HS-27A (cell line): ENCODE measurements around the gene PABPC1L.

Source experiments
- DNase-seq: peaks from one replicate; pipeline ENCODE4 v3.0.0-alpha.2; 2012; ENCODE audit warnings: low read depth, missing footprints

PABPC1L gene

DNA sequence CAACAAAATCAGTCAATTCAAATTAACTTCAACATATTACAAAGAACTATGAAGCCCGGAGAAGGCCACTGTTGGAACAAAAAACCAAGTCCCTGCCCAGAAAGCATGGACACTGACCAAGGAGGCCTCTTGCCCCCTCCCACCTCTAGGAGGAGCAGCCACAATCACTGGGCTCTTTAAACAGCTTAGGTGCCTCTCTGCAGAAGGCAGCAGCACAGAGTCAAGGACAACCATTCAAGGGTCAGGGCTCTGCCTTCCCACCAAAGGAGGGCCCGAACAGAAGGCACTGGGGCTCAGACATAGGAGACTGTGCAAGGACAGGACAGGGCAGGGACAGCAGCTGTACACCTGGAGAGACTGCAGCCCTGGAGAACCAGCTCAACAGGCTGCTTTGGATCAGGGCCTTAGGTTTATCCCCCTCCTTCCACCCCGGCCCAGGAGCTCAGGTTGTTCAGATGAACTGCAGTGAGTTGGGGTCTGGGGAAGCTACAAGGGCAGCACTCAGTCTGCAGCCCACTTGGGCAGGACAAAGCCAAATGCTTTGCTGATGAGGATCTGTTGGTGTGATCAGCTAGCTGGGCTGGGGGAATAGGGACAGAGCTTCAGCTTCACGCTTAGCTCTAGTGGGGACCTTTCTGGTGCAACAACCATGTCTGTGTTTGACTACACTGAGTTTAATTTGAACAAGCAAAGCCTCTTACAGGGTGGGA lies 32.6 kb downstream of the PABPC1L start:
- no peak for DNase-seq

DNA sequence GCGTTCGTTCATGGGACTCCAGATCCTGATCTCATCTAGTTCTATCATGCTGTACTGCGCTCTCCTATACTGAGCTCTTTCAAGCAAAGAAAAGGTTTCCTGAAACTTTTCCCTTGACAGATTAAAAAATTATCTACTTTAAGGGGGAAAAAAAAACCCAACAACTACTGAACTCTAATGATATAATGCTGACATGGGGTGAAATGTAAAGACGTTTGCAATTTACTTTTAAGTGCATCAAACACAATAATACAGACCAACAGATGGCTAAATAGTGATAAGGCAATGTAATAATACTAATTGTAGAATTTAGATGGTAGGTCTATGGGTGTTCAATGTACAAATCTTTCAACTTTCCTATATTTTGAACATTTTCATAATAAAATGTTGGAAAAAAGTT lies 34.0 kb downstream of the PABPC1L start:
- DNase-seq = no peak

DNA sequence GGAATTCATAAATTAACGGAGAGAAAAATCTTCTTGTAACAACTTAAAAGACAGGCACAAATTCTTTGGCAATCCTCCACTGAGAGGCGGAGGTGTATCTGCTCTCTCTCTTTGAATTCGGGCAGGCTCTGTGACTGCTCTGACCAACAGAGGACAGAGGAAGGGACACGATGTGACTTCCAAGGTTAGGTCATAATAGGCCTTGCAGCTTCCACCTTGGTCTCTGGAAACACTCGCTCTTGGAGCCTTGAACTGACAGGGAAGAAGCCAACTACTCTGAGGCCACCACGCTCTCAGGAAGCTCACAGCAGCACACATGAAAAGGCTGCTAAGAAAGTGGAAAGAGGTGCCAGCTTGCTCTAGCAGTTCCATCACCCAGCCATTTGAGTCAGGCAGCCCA lies 35.4 kb downstream of the PABPC1L start:
- no peak for DNase-seq

DNA sequence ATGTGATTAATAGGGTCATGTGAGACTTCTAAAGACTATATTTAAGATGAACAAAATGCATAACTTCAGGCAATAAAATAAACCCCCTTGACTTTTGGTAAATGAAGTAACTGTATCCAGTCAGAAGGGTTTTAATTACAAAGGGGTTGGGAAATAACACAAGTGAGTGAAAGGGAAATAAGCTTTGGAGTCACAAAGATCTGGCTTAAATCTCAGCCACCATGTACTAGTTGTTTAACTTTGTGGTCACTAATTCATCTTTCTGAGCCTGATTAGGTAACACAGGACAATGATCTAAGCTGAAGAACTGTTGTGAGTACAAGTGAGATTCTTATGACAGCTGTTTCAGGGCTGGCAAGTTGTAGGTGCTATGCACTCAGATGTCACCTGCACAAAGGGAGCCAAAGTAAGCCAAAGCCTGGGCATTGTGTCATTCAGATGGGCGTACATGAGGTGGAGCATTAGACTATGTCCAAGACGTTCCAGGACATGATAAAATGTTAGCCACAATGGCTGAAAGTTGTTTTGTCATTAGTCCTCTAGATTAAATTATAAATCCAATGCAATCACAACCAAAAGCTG lies 36.5 kb downstream of the PABPC1L start:
- no peak for DNase-seq

DNA sequence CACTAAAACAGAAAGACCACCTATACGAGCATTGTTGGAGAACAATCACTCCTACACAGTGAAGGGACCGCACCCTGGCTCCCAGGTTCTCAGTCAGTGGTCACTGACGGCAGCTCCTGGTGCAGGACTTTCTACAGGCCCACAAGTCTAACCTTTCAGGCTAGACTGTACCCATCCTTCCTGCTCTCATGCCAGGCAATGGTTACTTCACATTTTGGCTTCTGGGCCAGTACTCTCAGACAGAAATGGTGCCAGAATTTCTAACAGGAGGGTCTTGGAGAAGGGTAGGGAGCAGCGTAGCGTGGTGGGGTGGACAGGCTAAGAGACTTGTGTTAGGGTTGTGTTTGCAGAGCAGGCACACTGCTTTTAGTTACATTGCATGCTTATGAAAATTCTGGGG lies 38.2 kb downstream of the PABPC1L start:
- no peak for DNase-seq

DNA sequence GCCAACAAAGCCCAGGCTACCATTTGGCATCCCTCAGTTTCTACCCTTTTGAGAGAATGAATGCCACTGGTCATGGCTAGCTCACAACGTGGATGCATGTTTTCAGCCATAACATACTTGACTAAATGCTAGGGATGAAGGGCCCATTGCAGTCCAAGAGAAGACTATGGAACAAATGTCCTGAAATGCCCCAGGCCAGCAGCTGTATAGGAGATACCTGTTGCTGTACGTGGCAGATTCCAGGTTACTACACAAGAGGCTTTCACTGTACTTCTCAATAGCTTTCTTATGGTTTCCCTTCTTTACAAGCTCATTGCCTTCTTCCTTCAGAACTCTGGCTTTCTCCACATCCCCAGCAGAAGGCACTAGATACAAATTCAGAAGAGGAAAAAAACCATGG lies 38.7 kb downstream of the PABPC1L start:
- no peak for DNase-seq

DNA sequence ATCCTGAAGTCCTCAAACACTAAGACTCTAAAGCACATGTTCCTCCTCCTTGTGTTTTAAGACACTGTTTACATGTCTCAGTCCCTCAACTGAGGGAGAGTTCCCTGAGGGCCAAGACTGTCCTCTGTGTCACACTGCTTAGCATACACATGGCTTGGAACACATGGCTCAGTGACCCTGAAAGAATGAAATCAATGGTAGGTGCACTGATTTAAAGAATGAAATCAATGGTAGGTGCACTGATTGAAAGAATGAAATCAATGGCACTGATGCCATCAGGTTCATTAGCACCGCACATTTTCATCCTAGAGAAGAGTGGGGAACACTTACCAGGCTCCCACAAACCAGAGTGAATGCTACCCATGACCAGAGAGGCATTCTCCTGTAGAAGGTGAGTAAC lies 40.5 kb downstream of the PABPC1L start:
- no peak for DNase-seq

DNA sequence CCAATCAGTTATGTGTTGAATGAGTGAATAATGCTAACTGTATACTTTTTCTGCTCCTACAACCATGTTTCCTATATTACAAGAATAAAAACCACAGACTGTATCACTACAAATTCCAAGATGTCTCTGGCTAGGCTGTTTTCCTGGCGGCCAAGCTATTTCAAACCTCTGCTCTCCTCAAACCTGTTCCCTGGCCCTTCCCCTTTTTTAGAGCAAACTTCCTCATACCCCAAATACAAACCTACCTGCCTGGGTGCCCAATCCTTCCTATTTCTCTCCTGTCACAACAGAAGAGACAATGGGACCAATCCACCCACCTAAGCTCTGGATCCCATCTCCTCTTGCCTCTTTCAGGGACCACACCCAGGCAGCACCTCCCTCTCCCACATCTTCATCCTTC lies 42.9 kb downstream of the PABPC1L start:
- no peak for DNase-seq

DNA sequence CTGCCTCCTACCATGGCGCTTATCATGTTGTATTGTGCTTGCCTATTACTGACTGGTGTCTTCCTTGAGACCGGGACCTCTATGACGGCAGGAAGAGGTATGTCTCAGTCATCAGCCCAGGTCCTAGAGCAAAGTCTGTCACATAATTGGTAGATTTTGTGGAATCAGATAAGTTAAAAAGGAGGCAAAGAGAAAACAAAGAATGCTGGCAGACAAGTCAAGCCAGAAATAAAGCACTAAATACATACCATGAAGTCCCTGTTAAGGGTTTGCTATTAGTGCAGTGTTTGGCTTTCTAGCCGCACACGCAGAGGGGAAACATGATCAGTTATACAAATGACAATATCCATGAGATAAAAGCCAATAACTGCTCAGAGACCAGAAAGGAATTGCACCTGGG lies 44.4 kb downstream of the PABPC1L start:
- DNase-seq = no peak

DNA sequence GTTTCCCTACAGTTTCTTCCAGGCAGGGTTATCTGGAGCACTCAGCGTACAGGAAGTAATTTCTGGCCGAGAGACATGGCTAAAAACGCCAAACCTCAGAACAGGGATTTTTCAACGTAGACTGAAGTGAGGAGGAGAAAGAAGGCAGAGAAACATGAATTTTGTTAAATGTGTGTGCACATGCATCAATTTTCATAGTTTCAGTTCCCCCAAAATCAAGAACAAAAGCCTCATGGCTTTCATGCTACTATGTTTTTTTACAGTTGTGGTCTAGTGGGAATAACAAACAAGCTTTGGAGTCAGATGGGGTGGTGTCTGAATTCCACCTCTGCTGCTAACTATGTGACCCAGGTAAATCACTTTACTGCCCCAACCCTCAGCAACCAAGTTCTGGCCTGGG lies 45.4 kb downstream of the PABPC1L start:
- DNase-seq = no peak

DNA sequence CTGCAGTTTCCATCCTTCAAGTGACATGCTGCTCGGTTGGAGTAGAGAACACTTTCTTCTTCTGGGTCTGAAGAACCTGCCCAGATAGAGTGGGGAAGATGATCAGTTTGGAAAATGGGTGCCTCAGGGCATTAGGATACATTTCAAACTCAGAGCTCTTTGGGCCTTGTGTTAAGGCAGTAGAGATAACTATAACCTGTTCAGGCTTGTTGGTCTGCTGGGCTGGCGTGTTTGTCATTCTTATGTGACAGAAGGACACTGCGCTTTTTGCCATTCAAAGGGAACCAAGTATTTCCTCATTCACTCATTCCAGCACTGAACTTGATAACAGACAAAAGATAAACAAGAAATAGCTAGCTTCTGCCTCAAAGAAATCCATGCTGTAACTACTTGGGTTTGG lies 46.5 kb downstream of the PABPC1L start:
- DNase-seq = no peak

DNA sequence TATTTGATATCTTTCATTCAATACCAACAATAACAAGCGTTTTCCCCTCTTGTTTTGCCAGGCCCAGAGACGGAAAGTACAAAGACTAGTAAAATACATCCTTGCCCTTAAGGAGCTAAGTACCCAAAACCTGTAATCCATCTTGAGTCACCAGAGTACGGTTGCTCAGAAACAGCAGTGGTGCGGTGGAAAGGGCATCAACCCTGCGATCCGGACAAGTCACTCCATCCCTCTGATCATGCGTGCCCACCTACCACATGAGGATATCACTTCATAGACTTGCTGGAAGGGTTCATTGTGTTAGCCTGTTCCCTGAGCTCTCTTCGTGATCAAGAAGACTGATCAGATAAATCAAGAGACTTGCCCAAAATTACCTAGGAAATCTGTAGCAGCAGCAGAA lies 48.4 kb downstream of the PABPC1L start:
- no peak for DNase-seq

DNA sequence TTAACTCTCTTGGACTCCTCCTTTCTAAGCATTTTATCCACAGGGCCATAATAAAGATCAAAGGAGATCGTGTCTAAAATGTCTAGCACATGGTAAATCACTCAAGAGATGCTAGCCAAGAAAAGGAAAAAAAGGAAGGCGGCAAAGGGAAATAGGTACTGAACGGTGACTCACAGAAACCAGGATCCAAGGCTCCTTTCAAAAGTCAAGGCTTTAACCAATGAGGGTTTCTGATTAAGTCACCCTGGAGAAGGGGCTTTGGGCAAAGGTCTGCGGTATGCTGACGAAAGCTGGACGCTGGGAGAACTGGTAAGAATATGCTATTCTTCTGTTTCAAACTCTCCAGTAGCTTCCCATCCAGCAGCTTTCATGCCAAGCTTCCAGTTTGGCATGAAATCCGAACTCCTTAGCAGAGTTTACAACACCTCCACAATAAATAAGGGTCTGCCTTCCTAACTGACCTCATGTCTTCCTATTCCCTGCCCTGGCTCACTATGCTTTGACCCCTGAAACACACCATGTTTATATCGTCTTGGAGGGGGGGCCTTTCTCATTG lies 49.3 kb downstream of the PABPC1L start:
- no peak for DNase-seq

DNA sequence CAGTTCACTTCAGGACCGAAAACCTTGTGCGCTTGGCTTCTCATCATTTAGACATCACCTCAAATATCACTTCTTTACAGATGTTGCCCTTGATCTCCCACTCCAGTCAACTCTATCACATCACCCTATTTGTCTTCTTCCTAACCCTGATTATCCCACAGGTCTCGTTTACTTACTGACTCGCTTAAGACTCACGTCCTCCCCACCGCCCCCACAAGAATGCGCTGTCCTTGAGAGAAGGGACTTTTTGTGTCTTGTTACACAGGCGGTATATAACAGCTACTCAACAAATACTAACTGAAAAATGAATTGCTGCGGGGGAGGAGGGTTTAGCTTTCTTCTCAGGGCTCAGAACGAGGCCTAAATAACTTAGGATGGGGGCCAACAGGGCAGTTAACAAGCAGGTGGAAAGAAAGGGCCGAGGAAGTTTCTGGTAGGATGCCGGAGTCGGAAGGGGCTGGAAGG lies 49.8 kb downstream of the PABPC1L start:
- no peak for DNase-seq

DNA sequence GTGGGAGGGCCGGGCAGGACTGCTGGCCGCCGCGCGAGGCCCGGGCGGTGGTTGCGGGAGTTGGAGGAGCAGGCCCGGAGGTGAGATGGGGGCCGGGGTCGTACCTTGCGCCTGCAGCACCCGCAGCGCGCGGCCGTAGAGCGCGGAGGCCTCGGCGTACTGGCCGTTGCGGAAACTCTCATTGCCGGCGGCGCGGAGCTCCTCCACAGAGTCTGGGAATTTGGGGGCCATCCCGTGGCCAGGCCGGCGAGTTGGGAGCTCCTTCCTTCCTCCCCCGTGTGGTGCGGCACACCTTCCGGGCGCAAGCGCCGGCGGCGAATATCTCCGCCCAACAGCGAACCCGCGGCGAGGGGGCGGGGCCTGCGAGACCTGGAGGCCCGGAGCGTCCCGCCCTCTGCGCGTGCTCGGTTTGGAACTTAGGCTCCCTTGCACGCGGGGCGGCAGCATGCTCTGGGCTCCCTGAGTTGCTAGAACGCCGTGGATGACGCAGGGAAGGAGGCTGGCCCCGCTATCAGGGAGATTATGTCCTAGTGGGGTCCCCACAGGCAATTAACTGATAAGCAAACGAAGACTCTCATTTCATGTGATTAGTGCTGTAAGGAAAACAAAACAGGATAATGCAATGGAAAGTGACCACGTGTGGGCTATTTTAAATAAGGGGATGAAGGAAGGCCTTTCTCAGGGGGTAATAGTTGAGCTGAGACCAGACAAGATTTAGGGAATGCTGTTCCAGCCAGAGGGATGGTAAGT lies 50.4 kb downstream of the PABPC1L start, which contains the start of gene TOMM34:
TOMM34 (minus strand) TSS at position 295 of the 750 bp plus-strand sequence; CDS start at position 231, 64 bp downstream.
- peak; percentile 88 for DNase-seq

DNA sequence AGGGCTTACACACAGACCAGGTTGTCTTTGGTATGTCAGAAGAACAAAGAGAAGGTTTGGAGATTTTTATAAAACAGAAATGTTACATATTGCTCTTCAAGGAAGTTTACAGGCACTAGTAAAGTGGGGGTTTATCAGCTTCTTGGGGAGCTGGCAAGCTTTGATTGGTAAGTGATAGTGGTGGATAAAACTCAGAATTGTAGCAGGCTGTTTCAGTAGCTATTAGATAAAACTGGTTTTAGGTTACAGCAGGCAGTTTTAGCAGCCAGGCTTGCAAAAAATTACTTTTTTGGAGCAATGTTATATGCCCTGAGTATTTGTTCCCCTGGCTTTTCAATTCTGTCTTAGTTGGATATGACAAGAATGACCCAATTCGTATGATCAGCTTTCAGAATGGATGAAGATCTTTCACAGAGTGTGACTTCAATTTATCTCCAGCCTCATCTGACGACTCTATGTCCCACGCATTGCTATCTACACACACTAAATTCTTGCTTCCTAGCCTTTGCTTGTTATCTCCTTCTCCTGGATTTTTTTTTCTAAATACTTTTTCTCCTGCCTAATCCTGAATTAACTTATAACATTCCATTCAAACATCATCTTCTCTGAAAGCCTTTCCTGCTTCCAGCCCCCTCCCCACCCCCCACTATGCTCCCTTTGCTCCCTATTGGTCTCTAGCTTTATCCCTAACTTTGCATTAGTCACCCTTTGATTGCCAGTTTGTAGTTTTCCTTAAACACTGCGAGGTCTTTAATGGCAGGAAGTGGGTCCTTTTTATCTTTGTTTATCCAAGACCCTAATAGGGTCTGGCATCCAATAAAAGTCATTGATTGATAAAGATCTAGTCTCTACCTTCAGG lies 51.4 kb downstream of the PABPC1L start:
- no peak for DNase-seq

DNA sequence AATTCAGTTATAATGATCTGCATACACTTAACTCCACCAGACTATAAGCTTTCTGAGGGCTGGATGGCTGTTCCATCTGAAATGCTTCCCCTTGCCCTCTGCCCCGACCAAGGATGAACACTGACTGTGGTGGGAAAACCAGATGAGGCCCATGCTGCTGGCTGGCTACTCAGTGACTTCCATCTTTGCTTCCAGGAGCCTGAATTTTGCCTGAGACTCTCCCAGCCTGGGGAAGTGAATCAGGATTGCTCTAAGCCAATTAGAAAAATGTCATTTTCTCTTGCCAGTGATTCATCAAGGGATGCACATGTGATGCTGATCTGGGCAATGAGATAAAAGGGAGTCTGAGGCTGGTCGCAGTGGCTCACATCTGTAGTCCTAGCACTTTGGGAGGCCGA lies 52.0 kb downstream of the PABPC1L start:
- DNase-seq = no peak

DNA sequence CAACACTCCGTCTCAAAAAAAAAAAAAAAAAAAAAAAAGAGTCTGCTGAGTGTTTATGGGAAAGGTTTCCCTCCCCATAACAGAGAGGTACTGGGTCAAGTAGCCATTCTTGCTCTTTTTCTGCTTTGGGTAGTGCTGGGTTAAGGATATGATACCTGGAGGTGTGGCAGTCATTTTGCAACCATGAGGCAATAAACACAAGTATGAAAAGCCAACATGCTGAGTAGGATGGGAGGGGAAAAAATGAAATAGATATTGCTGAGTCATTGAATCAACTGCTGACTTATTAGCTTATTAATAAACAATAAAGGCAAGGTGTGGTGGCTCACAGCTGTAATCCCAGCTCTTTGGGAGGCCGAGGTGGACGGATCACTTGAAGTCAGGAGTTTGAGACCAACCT lies 52.6 kb downstream of the PABPC1L start:
- no peak for DNase-seq

DNA sequence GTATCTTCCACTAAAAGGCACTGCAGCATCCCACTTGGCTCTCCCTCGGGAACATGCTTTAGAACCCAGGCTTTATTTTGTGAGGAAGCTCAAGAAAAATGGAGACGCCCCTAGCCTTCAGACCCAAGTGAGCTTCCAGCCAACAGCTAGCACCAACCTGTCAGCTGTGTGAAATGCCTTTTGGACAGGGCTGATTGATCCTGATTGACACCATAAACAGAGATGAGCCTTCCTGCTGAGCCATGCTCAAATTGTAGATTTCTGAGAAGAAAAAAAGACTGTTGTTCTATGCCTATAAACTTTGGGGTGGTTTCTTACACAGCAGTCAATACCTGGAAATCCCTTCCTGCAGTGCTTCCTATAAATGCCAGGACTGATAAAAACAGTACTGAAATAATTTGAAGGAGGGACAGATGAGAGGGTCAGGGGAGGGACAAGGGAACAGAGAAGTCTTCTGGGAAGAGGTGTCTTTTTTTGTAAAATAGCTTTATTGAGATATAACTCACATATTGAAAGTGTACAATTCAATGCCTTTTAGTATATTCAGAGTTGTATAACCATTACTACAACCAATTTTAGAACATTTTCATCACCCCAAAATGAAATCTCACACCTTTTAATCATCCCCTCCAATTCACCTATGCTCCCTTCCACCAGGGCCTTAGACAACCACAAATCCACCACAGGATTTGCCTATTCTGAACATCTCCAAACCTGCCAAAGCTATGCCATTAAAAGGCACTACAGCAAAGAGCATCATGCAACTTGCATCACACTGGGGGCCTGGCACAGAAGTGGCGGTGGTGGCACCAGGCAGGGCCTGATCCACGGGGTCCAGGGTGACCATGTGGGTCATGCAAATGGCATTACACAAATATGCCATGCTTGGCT lies 53.7 kb downstream of the PABPC1L start:
- DNase-seq = no peak

DNA sequence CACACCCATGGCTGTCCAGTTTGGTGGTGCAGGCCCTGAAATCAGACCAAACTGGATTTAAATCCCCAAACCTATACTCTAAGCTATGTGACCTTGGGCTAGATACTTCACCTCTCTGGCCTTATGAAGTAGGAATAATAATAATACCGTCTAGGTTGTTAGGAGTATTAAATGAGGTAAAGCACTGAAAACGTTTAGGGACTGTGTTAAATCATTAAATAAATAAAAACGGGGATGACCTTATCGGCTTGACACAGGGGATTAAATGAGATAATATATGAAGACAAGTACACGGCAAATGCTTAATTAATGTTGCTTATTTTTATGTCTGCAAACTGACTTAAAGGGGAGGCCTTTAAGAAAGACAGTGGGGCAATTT lies 55.8 kb downstream of the PABPC1L start:
- no peak for DNase-seq
